Measurements from ENCODE around the gene AVPR2.

Gene AVPR2

DNA sequence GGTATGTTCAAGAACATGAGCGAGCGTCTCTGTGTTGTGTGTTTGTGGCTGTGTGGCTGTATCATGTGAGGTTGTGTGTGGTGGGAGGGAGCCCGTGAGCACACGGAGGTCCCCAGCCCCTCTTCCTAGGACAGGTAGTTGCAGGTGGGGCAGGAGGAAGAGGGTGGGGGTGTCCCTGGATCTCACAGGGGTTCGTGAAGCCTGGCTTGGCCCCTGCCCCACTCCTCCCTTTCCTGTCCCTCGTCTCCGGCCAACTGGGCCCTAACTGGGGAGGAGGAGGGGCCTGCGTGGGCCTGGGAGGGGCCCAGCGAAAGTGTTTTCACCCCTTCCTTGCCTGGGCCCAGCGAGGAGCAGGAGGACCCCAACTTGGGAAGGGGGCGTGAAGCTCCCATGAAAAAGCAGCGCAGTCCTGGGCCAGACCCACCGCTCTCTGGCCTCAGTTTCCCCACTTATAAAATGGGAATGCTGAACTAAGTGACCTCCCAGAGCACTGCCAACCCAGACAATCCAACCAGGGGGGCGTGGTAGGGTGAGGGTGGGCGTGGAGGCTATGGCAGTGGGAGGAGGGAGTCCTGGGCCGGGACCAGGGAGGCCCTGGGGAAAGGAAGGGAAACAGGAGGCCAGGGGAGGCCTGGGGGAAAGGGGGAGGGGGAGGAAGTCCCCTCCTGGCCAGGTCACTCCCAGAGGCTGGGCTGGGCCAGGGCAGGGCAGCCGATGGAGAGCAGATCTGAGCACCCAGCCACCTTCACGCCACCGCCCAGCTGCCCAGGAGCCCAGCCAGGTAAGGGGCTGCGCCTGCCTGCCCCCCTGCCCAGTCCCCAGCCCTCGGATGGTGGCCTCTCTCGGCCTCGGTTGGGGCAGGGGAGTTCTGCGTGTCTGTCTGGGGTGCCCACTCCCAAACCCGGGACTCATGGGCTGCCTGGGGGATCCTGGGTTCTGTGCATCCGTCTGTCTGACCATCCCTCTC lies at the start of gene AVPR2:
Gene AVPR2, plus strand, starts transcription at position 683 of the 967 bp plus-strand sequence. CDS start 473 bp downstream, outside the sequence.
- no peak for DNase-seq

DNA sequence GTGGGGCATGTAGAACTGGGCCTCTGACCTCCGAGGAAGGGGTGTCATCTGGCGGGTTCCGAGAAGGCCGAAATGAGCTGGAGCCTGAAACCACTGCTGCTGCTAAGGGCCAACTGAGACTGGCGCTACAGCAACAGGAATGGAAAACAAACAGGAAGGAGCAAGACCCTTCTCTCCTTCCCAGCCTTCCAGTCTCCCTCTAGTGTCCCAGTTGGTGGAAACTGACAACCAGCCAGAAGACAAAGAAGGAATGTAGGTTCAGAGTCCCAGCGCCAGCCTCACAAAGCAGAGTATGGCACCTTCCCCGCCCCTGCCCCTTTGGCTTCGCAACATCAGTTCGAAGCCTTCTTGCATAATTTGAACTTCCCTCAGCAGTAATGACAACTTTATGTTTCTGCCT lies 49.8 kb upstream of the AVPR2 start:
- DNase-seq = no peak

DNA sequence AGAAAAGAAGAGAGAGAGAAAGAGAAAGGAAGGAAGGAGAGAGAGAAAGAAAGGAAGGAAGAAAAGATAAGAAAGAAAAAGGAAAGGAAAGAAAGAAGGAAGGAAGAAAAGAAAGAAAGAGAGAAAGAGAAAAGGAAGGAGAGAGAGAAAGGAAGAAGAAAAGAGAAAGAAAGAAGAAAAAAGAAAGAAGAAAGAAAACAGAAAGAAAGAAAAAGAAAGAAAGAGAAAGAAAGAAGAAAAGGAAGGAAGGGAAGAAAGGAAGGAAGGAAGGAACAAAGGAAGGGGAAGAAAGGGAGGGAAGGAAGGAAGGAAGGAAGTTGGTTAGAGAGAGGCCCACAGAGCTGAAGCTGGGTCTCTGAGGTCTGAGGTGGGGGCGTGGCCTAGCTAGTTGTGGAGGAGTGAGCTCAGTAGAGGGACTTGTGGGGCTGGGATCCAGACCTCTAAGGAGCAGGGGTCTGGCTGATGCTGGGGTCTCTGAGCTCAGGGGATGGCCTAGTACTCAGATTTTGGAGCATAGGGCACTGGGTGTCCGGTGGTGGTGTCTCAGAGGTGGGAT lies 47.0 kb upstream of the AVPR2 start:
- DNase-seq = no peak

GRCh38 chrX:153861151-153861550 lies 43.3 kb upstream of the AVPR2 start:
- no peak for DNase-seq

DNA sequence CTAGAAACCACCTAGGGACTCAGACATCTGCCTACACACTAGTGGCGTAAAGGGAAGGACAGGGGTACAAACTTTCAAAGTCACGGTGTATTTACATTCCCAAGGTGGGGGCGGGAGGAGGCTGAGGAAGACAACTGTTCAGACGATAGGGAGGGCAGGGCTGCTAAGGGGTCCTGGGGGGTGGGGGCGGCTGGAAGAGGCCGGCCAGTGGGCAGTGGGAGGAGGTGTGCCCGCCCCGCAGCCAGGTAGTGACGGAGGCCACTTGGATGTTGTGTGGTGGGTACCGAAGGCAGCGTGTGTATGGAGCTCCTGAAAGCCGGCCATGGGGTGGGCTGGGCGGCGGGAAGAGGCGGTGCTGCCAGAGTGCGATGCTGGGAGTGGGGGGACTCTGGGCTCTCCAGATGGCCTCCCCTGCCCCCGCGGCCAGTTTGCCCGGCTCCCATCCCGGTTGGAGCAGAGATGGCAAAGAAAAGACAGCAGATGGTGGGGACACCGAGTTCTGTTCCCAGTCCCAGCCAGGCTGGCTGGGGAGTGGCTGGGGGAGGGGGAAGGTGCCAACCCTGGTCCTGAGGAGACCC lies 42.7 kb upstream of the AVPR2 start:
- no peak for DNase-seq

GRCh38 chrX:153862369-153863250 lies 41.9 kb upstream of the AVPR2 start:
- no peak for DNase-seq

- DNase-seq = no peak
Observed at GRCh38 chrX:153863251-153863991, 41.1 kb upstream of the AVPR2 start.

DNA sequence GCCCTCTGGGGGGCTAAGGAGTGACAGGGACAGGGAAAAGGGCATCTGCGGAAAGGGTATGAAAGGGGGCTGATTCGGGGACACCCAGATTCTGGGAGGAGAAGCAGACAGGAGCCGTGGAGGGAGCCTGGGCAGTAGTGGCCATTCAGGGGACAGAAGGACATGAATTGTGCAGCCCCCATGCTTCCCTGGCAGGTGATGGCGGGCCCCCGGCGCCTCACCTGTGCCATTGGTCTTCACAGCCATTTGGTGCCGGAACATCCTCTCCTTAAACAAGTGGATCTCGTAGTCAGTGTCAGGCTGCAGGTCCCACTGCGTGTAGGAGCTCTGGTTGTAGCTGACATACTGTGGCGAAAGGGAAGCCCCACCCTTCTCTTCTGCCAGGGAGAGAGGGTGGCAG lies 40.4 kb upstream of the AVPR2 start:
- no peak for DNase-seq

- no peak for DNase-seq
Observed at GRCh38 chrX:153864561-153865320, 39.7 kb upstream of the AVPR2 start.

- no peak for DNase-seq
Observed at GRCh38 chrX:153865321-153865580, 39.2 kb upstream of the AVPR2 start.

- DNase-seq = no peak
Observed at GRCh38 chrX:153865685-153866084, 38.8 kb upstream of the AVPR2 start.

DNA sequence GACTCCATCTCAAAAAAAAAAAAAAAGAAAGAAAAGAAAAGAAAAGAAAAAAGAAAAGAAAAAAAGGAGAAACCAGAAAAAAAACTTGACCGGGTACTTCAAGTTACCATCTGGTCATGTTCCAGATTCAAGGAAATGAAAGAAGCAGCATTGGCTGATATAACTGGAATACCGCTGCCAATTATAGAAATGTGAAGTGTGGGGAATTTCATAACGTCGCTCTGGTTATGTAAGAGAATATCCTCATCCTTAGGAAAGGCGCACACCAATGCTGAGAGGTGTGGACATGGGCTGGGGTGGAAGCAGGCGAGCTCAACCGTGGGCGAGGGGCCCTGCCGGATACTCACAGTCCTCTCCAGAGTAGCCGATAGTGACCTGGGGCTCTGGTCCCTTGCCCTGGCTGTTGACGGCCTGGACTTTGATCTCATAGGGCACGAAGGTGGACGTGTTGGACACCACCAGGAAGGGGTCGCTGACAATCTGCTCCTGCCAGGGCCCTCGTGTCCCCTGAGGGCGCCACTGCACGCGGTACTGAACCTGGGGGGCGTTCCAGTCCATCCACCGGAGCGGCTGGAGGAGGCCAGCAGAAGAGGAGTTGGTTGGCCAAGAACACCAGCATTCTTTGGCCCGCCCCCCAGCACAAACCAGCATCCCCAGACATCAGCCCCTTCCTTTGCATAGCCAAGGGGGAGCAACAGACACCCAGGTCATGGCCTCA lies 38.0 kb upstream of the AVPR2 start:
- DNase-seq = no peak

DNA sequence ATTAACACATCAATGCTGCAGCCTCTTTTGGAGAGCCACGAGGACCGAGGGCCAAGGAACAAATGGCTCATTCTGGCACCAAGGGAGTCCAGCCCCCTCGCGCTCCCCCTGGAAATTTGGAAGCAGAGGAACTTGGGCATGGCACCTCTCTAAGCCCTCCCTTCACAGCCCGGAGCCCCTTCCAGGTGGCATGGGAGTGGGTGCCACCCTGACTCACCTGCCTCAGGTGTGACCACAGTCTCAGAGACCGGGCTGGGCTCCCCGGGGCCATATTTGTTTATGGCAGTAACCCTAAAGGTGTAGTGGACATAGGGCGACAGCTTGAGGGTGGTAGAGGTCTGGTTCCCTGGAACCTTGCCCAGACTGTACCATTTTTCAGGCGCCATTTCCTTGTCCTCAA lies 37.3 kb upstream of the AVPR2 start:
- no peak for DNase-seq

- no peak for DNase-seq
Observed at GRCh38 chrX:153867671-153868070, 36.8 kb upstream of the AVPR2 start.

DNA sequence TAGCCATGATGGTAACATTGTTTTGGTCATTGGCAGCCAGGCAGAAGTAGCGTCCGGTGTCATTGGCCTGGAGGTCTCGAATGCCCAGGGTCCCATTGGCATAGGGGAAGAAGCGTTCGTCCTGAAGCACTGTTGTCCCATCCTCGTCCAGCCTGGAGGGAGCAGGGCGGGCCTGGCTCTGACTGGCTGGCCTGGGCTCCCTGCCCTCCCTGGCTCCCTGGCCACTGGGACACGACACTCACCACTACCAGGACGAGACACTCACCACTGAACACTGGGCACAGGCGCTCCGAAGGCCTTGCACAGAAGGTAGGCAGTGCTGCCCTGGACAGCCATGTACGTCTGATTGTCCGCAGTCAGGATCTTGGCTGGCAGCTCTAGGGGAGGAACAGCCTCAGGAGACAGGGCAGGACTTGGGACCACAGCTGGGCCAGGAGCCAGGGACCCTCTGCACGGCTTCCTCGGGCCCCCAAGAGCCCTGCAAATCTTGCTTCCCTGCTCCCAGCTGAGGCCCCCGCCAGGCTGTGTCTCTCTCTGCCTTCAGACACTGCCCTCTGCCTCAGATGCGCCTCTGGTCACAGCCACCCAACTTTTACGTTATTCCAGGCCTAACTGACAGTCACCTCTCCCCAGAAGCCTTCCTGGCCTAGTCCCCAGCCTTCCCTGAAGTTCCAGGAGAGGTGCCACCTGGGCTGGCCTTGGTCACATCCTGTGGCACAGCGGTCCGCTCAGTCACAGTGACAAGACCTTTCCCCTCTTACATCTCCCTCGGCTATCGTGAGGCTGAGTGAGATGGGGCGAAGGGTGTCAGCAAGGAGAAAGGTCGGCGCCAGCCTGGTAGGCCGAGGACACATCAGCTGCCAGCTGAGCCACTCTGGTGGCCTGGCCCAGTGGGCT lies 35.6 kb upstream of the AVPR2 start:
- DNase-seq = no peak

GRCh38 chrX:153869473-153870287 lies 34.8 kb upstream of the AVPR2 start:
- DNase-seq = no peak

- no peak for DNase-seq
Observed at GRCh38 chrX:153870288-153870690, 34.2 kb upstream of the AVPR2 start.

- DNase-seq = no peak
Observed at GRCh38 chrX:153870791-153871360, 33.6 kb upstream of the AVPR2 start.

GRCh38 chrX:153871451-153871850 lies 33.0 kb upstream of the AVPR2 start:
- DNase-seq = no peak
